HEK293 (cell line): ENCODE data around the gene PGAP1.

Experiments
- CTCF ChIA-PET: fragments of 350-600 bp; formaldehyde crosslinking; extraction: SDS; loops from one replicate; lab custom pipeline; 2021; ENCODE audit warnings: antibody characterized with exemption; lab: Yijun Ruan, JAX
- POLR2A ChIA-PET: fragments of 300-600 bp; formaldehyde crosslinking; extraction: SDS; loops from one replicate; lab custom pipeline; 2020; ENCODE audit warnings: antibody characterized with exemption, inconsistent platforms; lab: Yijun Ruan, JAX
- H3K27ac ChIP-seq: fragments of 200-500 bp; sonication (Bioruptor generic); 2 replicates; pipeline ENCODE4 v1.5.1; 2014; ENCODE audit warnings: low read depth, low read length, control low read depth, inconsistent platforms; ENCODE audit errors: extremely low read depth
- H3K36me3 ChIP-seq, 2 experiments: fragments of 200-500 bp in 1 of 2; sonication (Bioruptor generic) in 1 of 2; 1 replicate in 1 of 2; 2 replicates in 1 of 2; pipeline ENCODE4 v1.5.1; 2014 to 2017; ENCODE audit warnings: inconsistent platforms in 2 of 2, low read length in 2 of 2; ENCODE audit not compliant: control insufficient read depth in 2 of 2, insufficient read depth in 1 of 2
- H3K4me1 ChIP-seq: fragments of 200-500 bp; sonication (Bioruptor generic); 2 replicates; pipeline ENCODE4 v1.5.1; 2014; ENCODE audit warnings: mild to moderate bottlenecking, low read length, inconsistent platforms; ENCODE audit not compliant: control insufficient read depth, insufficient read depth
- H3K4me3 ChIP-seq: 2 replicates; pipeline ENCODE4 v1.5.1; 2011; ENCODE audit warnings: low read depth, mild to moderate bottlenecking, control low read depth, low read length, moderate library complexity
- H3K9me3 ChIP-seq: fragments of 200-500 bp; sonication (Bioruptor generic); 2 replicates; pipeline ENCODE4 v1.5.1; 2014; ENCODE audit warnings: low read depth, low read length, inconsistent platforms; ENCODE audit not compliant: control insufficient read depth, insufficient read depth
- EGR2 ChIP-seq: fragments of 450-650 bp; formaldehyde crosslinking; IDR thresholded peaks from 2 replicates; pipeline ENCODE4 v1.5.1; 2016; ENCODE audit warnings: low read depth, missing biosample characterization, missing genetic modification characterization
- GLI4 ChIP-seq: fragments of 450-650 bp; formaldehyde crosslinking; IDR thresholded peaks from 2 replicates; pipeline ENCODE4 v1.5.1; 2016; ENCODE audit warnings: missing biosample characterization, missing genetic modification characterization
- PRDM2 ChIP-seq: fragments of 450-650 bp; formaldehyde crosslinking; IDR thresholded peaks from 2 replicates; pipeline ENCODE4 v1.5.1; 2016; ENCODE audit warnings: missing biosample characterization, missing genetic modification characterization, borderline replicate concordance
- REPIN1 ChIP-seq: fragments of 450-650 bp; formaldehyde crosslinking; IDR thresholded peaks from 2 replicates; pipeline ENCODE4 v1.5.1; 2017; ENCODE audit warnings: missing biosample characterization, missing genetic modification characterization, low read depth
- REST ChIP-seq: fragments of 450-650 bp; formaldehyde crosslinking; IDR thresholded peaks from 2 replicates; pipeline ENCODE4 v1.5.1; 2016; ENCODE audit warnings: missing biosample characterization, missing genetic modification characterization
- ZBTB10 ChIP-seq: fragments of 450-650 bp; formaldehyde crosslinking; IDR thresholded peaks from 2 replicates; pipeline ENCODE4 v1.5.1; 2016; ENCODE audit warnings: missing biosample characterization, missing genetic modification characterization
- ZBTB21 ChIP-seq: fragments of 450-650 bp; formaldehyde crosslinking; IDR thresholded peaks from 2 replicates; pipeline ENCODE4 v1.5.1; 2017; ENCODE audit warnings: missing biosample characterization, missing genetic modification characterization
- ZBTB6 ChIP-seq: fragments of 450-650 bp; formaldehyde crosslinking; IDR thresholded peaks from 2 replicates; pipeline ENCODE4 v1.5.1; 2017; ENCODE audit warnings: missing biosample characterization, missing genetic modification characterization
- ZNF10 ChIP-seq: fragments of 450-650 bp; formaldehyde crosslinking; IDR thresholded peaks from 2 replicates; pipeline ENCODE4 v1.5.1; 2017; ENCODE audit warnings: missing biosample characterization, missing genetic modification characterization
- ZNF133 ChIP-seq: fragments of 450-650 bp; formaldehyde crosslinking; IDR thresholded peaks from 2 replicates; pipeline ENCODE4 v1.5.1; 2016; ENCODE audit warnings: missing biosample characterization, missing genetic modification characterization
- ZNF174 ChIP-seq: fragments of 450-650 bp; formaldehyde crosslinking; IDR thresholded peaks from 2 replicates; pipeline ENCODE4 v1.5.0; 2017; ENCODE audit warnings: missing biosample characterization, mild to moderate bottlenecking, missing genetic modification characterization
- ZNF19 ChIP-seq: fragments of 450-650 bp; formaldehyde crosslinking; IDR thresholded peaks from 2 replicates; pipeline ENCODE4; 2016; ENCODE audit warnings: missing biosample characterization, missing genetic modification characterization, low read depth
- ZNF2 ChIP-seq: fragments of 450-650 bp; formaldehyde crosslinking; IDR thresholded peaks from 2 replicates; pipeline ENCODE4 v1.5.1; 2016; ENCODE audit warnings: missing biosample characterization, missing genetic modification characterization
- ZNF341 ChIP-seq: fragments of 450-650 bp; formaldehyde crosslinking; IDR thresholded peaks from 2 replicates; pipeline ENCODE4; 2016; ENCODE audit warnings: low read depth, missing biosample characterization, missing genetic modification characterization
- ZNF391 ChIP-seq: fragments of 450-650 bp; formaldehyde crosslinking; IDR thresholded peaks from 2 replicates; pipeline ENCODE4 v1.5.1; 2016; ENCODE audit warnings: low read depth, missing biosample characterization, missing genetic modification characterization, borderline replicate concordance
- ZNF449 ChIP-seq: fragments of 450-650 bp; formaldehyde crosslinking; IDR thresholded peaks from 2 replicates; pipeline ENCODE4 v1.5.1; 2017; ENCODE audit warnings: missing biosample characterization, mild to moderate bottlenecking, missing genetic modification characterization, moderate library complexity
- ZNF580 ChIP-seq: fragments of 450-650 bp; formaldehyde crosslinking; IDR thresholded peaks from 2 replicates; pipeline ENCODE4 v1.5.1; 2016; ENCODE audit warnings: missing biosample characterization, missing genetic modification characterization
- ZNF623 ChIP-seq: fragments of 450-650 bp; formaldehyde crosslinking; IDR thresholded peaks from 2 replicates; pipeline ENCODE4 v1.5.1; 2016; ENCODE audit warnings: missing biosample characterization, missing genetic modification characterization

The PGAP1 gene

GRCh38 chr2:196962325-196962724, 35.8 kb upstream of the PGAP1 start (continued):
- no peak for TF ChIP-seq REST (tag by site-specific recombination)
- no peak for TF ChIP-seq ZNF623 (tag by site-specific recombination)
- TF ChIP-seq EGR2 (tag by site-specific recombination) = no peak
- no peak for TF ChIP-seq ZNF341 (tag by site-specific recombination)
- TF ChIP-seq ZNF449 (tag by site-specific recombination) = no peak
- TF ChIP-seq ZBTB10 (tag by site-specific recombination) = no peak

- H3K9me3 ChIP-seq = no peaks in the 10 kb centered on the region
- CTCF ChIA-PET = no interaction called here
These were observed 35.4 kb upstream of the PGAP1 start for GRCh38 chr2:196961889-196962288.

GRCh38 chr2:196959734-196960338, 33.3 kb upstream of the PGAP1 start:
- Histone ChIP-seq H3K4me1 (no peaks in the 10 kb centered on the region), H3K27ac (no peak overlapping the region), H3K36me3 (no peaks in the 10 kb centered on the region), H3K9me3 (no peaks in the 10 kb centered on the region), H3K4me3 (no peak overlapping the region)
- CTCF ChIA-PET = no interaction called here
- POLR2A ChIA-PET = no interaction called here
- TF ChIP-seq ZNF174 (tag by site-specific recombination) (no peak), ZNF133 (no peak), ZNF10 (tag by site-specific recombination) (no peak), PRDM2 (tag by site-specific recombination) (no peak), ZNF391 (tag by site-specific recombination) (no peak), ZNF580 (no peak), ZNF19 (tag by site-specific recombination) (no peak)

More at GRCh38 chr2:196961889-196962288, 35.4 kb upstream of the PGAP1 start:
- Histone ChIP-seq H3K4me1 (peaks cover 5% of the 10 kb centered on the region; the same call in 1 of the 2 replicates), H3K27ac (no peak overlapping the region), H3K36me3 (no peaks in the 10 kb centered on the region), H3K4me3 (no peak overlapping the region)
- POLR2A ChIA-PET = no interaction called here
- no peak for TF ChIP-seq ZBTB6 (tag by site-specific recombination)
- no peak for TF ChIP-seq ZNF341 (tag by site-specific recombination)
- TF ChIP-seq REPIN1 (tag by site-specific recombination) = no peak
- no peak for TF ChIP-seq EGR2 (tag by site-specific recombination)
- TF ChIP-seq ZBTB21 (tag by site-specific recombination) = no peak
- TF ChIP-seq GLI4 = no peak
- TF ChIP-seq ZNF2 = no peak
